Fibroblast of skin of right quadriceps (primary cell): ENCODE measurements around the gene UBP1.

ENCODE experiments used
- DNase-seq: peaks from one replicate; pipeline ENCODE4 v3.0.0-alpha.2; 2013

Gene UBP1

GRCh38 chr3:33388374-33389100 is 51.7 kb downstream of the UBP1 start:
- DNase-seq = no peak

- no peak for DNase-seq
Observed at GRCh38 chr3:33386631-33387030, 53.6 kb downstream of the UBP1 start.

- no peak for DNase-seq
Observed at GRCh38 chr3:33385423-33385822, 54.8 kb downstream of the UBP1 start.

GRCh38 chr3:33383951-33384350 is 56.3 kb downstream of the UBP1 start:
- DNase-seq = no peak

- no peak for DNase-seq
Observed at GRCh38 chr3:33380653-33381052, 59.6 kb downstream of the UBP1 start.

- DNase-seq = peak; percentile 24
Observed at GRCh38 chr3:33377931-33378330, 62.3 kb downstream of the UBP1 start.

- no peak for DNase-seq
Observed at GRCh38 chr3:33377489-33377888, 62.7 kb downstream of the UBP1 start.

GRCh38 chr3:33373082-33373437 is 67.1 kb downstream of the UBP1 start:
- no peak for DNase-seq

GRCh38 chr3:33372218-33373081 is 67.8 kb downstream of the UBP1 start:
- DNase-seq = peak; percentile 64

- peak; percentile 37 for DNase-seq
Observed at GRCh38 chr3:33364531-33365128, 75.6 kb downstream of the UBP1 start.

- no peak for DNase-seq
Observed at GRCh38 chr3:33364060-33364459, 76.1 kb downstream of the UBP1 start.

- no peak for DNase-seq
Observed at GRCh38 chr3:33363113-33363800, 76.9 kb downstream of the UBP1 start.

- DNase-seq = peak; percentile 63
Observed at GRCh38 chr3:33360136-33360825, 79.9 kb downstream of the UBP1 start.

GRCh38 chr3:33358172-33358781 is 81.9 kb downstream of the UBP1 start:
- DNase-seq = no peak

- peak; percentile 20 for DNase-seq
Observed at GRCh38 chr3:33355611-33356010, 84.6 kb downstream of the UBP1 start.

GRCh38 chr3:33339758-33340157 is 100.4 kb downstream of the UBP1 start:
- no peak for DNase-seq

GRCh38 chr3:33338936-33339465 is 101.2 kb downstream of the UBP1 start:
- DNase-seq = peak; percentile 3
